ENCODE data around the gene GSG1L. TPM values are rescaled to one million over a fixed set of nuclear protein-coding genes. Genes with fewer than 3 reads are reported as not detected.

The GSG1L gene
- total and polyA plus RNA-seq, 4 donors = 0.14 to 1.3 (median 0.24) TPM

DNA sequence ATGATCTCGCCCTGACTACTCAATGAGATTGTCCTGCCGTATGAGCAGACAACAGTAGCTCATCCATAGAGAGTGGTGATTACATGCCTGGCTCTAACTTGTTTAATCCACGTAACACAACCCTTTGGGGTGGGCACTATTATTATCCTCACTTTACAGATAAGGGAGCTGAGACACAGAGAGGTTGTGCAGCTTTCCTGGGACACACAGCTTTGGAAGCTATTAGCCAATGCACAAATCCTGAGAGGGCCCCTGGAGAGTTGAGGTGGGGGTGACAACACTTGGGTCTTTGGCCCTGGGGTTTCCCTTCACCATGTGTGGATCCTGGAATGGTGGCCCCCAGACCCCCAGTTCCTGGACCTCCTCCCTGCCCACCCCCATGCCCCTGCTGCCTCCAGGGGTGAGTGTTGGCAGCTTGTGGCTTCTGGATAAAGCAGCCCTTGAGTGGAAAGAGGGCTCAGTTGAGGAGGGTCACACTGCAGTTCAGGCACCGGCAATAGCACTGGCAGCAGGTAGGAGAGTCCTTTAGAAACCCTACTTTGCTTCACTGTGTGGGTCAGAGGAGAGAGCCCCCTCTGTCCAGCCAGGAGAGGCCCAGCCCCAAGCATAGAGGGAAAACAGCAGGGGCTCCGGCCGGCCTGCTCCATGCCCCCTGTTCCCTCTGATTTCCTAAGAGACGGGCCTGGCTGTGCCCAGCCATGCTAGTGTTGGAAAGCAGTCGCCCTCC, 282.9 kb downstream of the GSG1L start:
- Histone ChIP-seq H3K4me1 (ENCODE audit: control insufficient read depth in 5 of 5, insufficient read depth in 5 of 5, low read length in 5 of 5) (peaks cover 0 to 23% (median 0%) of the 10 kb centered on the region in 5 donors), H3K9me3 (ENCODE audit: control insufficient read depth in 4 of 4, insufficient read depth in 3 of 4, low read length in 3 of 4) (no peaks in the 10 kb centered on the region), H3K9ac (ENCODE audit: insufficient read depth in 1 of 2, low read length in 2 of 2) (no peak overlapping the region), H3K27ac (ENCODE audit: low read depth in 1 of 2, low read length in 1 of 2) (no peak overlapping the region), H3K4me3 (no peak overlapping the region), H3K36me3 (ENCODE audit: control insufficient read depth in 4 of 4, insufficient read depth in 4 of 4, low read length in 4 of 4) (peaks cover 0 to 20% (median 1%) of the 10 kb centered on the region in 4 donors), H3K27me3 (ENCODE audit: control insufficient read depth in 3 of 3, insufficient read depth in 3 of 3, low read length in 2 of 3) (no peaks in the 10 kb centered on the region)
- TF ChIP-seq, protein P1, sequence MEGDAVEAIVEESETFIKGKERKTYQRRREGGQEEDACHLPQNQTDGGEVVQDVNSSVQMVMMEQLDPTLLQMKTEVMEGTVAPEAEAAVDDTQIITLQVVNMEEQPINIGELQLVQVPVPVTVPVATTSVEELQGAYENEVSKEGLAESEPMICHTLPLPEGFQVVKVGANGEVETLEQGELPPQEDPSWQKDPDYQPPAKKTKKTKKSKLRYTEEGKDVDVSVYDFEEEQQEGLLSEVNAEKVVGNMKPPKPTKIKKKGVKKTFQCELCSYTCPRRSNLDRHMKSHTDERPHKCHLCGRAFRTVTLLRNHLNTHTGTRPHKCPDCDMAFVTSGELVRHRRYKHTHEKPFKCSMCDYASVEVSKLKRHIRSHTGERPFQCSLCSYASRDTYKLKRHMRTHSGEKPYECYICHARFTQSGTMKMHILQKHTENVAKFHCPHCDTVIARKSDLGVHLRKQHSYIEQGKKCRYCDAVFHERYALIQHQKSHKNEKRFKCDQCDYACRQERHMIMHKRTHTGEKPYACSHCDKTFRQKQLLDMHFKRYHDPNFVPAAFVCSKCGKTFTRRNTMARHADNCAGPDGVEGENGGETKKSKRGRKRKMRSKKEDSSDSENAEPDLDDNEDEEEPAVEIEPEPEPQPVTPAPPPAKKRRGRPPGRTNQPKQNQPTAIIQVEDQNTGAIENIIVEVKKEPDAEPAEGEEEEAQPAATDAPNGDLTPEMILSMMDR (IDR thresholded peaks at IDR 0.05; ENCODE audit: control extremely low read depth, extremely low read depth) = no peak
- WGBS, 2 donors = 83 to 91% methylated on average over 8 of the region's 8 CpGs
- ATAC-seq (ENCODE audit: insufficient read depth, low FRiP score) (no peak), DNase-seq (no peak)

DNA sequence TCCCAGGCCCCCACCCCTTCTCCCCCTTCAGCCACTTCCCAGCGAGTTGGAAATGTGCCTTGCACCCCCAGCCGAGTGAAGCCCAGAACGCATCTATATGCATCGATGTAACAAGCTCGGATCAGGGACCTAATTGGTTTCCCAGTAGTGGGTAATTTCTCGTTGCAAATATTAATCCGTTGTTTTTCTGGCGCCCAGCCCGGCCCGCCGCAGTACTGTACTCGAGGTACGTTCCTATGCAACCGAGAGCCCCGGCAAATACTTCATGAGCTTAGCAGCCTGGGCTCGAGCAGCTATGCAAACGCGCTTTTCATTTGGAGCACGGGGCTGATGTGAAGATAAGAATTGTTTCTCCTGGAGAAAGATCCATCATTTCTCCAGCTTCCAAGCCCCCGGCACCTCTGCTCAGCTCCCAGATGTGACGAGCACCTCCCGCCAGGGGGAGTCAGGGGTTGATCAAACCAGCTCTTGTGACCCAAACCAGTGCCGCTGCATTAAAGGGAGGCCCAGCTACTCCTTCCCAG, 283.8 kb downstream of the GSG1L start:
- DNase-seq (peak; percentile 87 to 88 (median 88)), ATAC-seq (ENCODE audit: insufficient read depth, low FRiP score) (no peak)
- Histone ChIP-seq H3K9me3 (ENCODE audit: control insufficient read depth in 4 of 4, insufficient read depth in 3 of 4, low read length in 3 of 4) (no peaks in the 10 kb centered on the region), H3K27me3 (ENCODE audit: control insufficient read depth in 3 of 3, insufficient read depth in 3 of 3, low read length in 2 of 3) (no peaks in the 10 kb centered on the region), H3K27ac (ENCODE audit: low read depth in 1 of 2, low read length in 1 of 2) (no peak overlapping the region), H3K9ac (ENCODE audit: insufficient read depth in 1 of 2, low read length in 2 of 2) (peak overlapping the region in 1 of 2 donors; percentile 43), H3K36me3 (ENCODE audit: control insufficient read depth in 4 of 4, insufficient read depth in 4 of 4, low read length in 4 of 4) (peaks cover 0 to 24% (median 2%) of the 10 kb centered on the region in 4 donors), H3K4me3 (no peak overlapping the region), H3K4me1 (ENCODE audit: control insufficient read depth in 5 of 5, insufficient read depth in 5 of 5, low read length in 5 of 5) (peaks cover 0 to 22% (median 0%) of the 10 kb centered on the region in 5 donors)
- TF ChIP-seq, protein P1 (IDR thresholded peaks at IDR 0.05; ENCODE audit: control extremely low read depth, extremely low read depth) = no peak
- 51 to 81% methylated on average over 23 of the region's 23 CpGs for WGBS, 2 donors

DNA sequence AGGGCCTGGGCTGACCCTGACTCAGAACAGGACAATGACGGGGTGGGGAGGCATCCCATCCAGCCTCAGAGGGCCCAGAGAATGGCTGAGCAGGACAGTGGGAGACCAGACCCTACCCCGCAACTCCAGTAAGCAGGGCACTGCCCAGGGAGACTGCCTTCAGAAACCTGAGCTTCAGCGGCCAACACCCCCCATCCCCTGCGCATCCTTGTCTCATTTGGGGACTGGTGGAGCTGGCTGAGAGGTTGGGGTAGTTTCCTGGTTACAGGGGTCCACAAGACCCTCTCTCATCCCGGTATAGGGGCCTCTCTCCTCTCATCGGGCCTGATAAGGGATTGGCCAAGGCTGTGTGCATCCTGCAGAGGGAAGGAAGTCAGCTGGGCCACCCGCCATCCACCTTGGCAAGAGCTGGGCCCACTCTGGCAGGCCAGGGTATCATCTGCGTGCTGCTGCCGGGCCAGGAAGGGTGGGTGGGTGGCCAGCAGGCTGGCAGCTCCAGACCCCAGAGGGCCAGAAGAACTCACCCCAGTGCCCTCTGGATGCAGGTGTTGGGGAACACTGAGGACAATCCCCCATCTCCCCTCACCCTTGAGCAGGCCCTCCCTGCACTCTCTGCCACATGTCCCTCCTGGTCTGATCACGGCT, 284.5 kb downstream of the GSG1L start:
- TF ChIP-seq, protein P1 (IDR thresholded peaks at IDR 0.05; ENCODE audit: control extremely low read depth, extremely low read depth) = no peak
- H3K27ac ChIP-seq (ENCODE audit: low read depth in 1 of 2, low read length in 1 of 2) = no peak overlapping the region
- H3K36me3 ChIP-seq (ENCODE audit: control insufficient read depth in 4 of 4, insufficient read depth in 4 of 4, low read length in 4 of 4) = peaks cover 0 to 28% (median 2%) of the 10 kb centered on the region in 4 donors
- no peak overlapping the region for H3K4me3 ChIP-seq
- H3K9ac ChIP-seq (ENCODE audit: insufficient read depth in 1 of 2, low read length in 2 of 2) = no peak overlapping the region
- peaks cover 0 to 19% (median 0%) of the 10 kb centered on the region in 5 donors for H3K4me1 ChIP-seq (ENCODE audit: control insufficient read depth in 5 of 5, insufficient read depth in 5 of 5, low read length in 5 of 5)
- no peaks in the 10 kb centered on the region for H3K9me3 ChIP-seq (ENCODE audit: control insufficient read depth in 4 of 4, insufficient read depth in 3 of 4, low read length in 3 of 4)
- ATAC-seq (ENCODE audit: insufficient read depth, low FRiP score) (no peak), DNase-seq (peak in 1 of 3 donors; percentile 13)
- WGBS, 2 donors = 70 to 78% methylated on average over 10 of the region's 10 CpGs
- no peaks in the 10 kb centered on the region for H3K27me3 ChIP-seq (ENCODE audit: control insufficient read depth in 3 of 3, insufficient read depth in 3 of 3, low read length in 2 of 3)
